Stimulated activated CD8-positive, alpha-beta memory T cell treated with anti-CD3 and anti-CD28 coated beads, Interleukin-4, amount 100 ng/mL, for 1 hour (primary cell): ENCODE measurements around the gene VAT1L.

ENCODE experiments used
- DNase-seq, 2 donors: peaks; one replicate each; pipeline ENCODE4 v3.0.0-alpha.2; 2020; ENCODE audit warnings: low read depth in 2 of 2, low spot score in 1 of 2

Gene VAT1L

GRCh38 chr16:77833921-77834634, 45.7 kb downstream of the VAT1L start:
- DNase-seq = no peak

GRCh38 chr16:77834635-77835540, 46.5 kb downstream of the VAT1L start:
- no peak for DNase-seq

GRCh38 chr16:77836801-77837200, 48.4 kb downstream of the VAT1L start:
- DNase-seq = no peak

DNA sequence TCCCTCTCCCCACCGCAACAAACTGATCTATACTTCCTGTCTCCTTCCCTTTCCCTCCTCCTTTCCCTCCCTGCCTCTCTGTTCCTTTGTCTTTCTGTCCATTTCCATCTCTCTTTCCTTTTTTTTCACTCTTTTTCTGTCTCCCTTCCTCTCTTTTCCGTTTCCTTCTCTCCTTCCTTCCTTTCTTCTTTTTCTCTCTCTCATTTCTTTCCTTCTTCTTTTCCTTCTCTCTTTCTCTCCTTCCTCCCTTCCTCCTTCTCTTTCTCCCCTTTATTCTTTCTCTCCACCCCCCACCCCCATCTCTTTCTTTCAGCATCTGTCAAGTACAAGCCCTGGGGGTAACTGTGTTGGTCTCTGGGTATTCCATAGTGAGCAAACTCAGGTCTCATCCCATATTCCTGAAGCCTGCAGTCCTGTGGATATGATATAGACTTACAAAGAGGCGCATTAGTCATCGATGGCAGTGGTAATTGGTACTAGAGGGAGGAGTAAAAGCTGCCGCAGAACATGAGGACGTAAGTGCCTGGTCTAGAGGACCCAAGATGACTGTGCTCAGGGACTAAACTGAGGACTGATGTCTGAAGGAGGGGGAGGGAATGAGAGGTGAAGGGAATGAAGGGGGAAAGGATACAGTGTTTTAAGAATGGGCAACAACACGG, 50.4 kb downstream of the VAT1L start:
- no peak for DNase-seq

DNA sequence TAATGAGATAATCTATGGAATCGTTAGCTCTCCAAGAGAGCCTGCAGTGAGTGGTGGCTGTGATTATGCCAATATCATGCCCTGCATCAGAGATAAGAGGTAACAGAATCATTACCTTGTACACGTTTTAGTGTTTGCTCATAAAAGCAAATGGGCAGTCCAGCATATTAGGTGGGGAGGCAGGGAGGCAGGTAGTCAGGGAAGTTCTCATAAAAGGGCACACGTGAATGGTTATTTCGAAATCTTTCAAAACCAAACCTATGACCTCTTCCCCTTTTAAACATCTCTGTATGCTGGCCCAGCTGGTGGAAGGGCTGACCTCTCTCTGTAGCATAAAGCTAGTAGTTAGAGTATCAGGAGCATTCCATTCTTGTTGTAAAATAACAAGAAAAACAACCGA, 51.7 kb downstream of the VAT1L start:
- no peak for DNase-seq

DNA sequence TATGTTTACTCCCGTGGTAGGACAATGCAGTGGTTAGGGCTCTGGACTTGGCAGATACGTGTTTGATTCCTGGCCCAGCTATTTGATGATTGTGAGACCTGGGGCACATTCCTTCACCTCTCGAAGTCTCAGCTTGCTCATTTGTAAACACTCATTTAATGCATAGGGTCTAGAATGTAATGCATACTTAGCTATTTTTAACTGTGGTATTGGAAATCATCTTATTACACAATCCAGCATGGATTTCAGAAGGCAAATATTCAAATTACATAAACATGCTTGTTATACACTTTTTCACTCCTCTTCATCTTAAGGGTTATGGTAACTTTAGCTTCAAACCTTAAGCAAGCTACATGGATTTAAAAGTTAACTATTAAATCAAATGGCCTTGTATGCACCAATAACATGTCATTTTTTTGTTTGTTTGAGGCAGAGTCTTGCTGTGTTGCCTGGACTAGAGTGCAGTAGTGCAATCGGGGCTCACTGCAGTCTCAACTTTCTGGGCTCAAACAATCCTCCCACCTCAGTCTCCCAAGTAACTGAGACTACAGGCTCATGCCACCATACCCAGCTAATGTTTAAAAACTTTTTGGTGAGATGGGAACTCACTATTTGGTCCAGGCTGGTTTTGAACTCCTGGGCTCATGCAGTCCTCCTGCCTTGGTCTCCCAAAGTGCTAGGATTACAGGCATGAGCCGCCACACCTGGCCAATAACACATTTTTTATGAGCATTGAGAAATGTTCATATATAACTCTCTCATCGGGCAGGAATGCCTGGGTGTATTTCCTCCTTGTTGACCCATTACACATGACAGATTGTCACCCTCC, 52.5 kb downstream of the VAT1L start:
- no peak for DNase-seq

DNA sequence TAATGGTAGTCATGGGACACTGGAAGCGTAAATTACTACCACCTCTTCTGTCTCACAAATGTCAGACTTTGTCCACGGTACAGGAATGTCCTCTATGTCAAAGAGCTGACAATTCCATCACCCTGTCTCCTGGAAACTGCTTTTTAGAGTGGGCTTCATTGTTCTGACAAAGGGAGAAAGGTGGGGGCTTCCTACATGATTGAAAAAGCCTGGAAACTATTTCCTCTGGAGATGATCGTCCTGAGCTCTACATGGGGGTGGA, 53.1 kb downstream of the VAT1L start:
- no peak for DNase-seq

GRCh38 chr16:77842468-77842867, 54.1 kb downstream of the VAT1L start:
- no peak for DNase-seq

DNA sequence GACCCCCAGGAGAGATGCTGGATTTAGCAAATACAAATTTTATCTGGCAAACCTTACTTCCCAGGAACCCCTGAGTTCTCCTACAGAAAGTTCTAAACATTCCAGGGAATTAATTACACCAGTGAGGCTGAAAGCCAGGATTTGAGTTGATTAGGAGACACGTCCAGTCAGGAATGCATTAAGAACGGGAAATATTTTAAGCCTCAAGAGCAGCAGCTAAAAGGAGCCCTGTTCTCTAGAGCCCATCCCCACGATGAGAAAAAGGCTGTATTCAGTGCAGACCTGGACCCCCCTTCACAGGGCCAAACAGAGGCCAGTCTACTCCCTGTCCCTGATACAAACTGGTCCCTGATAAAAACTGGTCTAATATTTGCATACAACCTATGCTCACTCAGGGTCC, 55.0 kb downstream of the VAT1L start:
- DNase-seq = no peak

DNA sequence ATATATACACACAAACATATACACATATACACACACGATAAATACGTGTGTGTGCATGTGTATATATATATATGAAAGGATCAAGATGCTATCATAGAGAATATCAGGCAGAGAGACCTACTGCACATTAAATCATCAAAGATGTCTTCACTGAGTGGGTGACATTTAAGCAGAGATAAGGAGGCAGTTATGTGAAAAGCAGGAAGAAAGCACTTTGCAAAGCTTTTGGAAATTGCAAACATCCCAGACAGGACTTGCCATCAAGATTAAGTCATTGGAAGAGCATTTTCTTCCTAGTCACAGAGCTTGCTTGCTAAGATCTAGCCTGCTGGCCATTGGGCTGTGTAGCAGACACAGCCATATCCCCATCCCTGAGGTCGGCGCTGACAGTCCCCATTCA, 56.4 kb downstream of the VAT1L start:
- no peak for DNase-seq

DNA sequence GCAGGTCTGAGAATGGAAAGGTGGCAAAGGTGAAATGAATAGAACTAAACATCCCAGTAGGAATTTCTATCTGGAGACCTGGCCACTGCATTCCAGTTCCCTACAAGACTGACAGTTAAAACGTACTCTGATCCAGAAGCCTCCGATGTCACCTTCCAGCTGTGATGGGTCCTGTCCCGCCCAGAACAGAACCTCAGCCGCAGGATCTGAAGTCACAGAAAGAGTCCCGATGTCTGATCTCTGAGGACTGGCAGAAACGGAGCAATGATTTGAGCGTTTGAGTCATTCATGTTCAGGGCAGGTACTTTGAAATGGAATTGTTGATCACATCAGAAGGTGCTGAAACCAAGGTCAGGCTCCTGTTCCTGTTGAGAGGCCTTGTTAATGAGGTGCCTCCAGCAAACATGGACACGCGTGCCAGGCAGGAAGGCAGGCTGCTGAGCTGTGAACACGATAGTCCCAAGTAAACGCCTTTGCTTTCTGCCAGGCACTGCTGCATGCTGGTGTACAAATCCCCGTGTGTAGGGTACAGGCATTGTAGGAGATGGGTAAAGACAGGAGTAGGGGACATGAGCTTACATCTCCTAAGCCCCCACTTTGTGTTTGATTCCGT, 61.4 kb downstream of the VAT1L start:
- DNase-seq = no peak

GRCh38 chr16:77850636-77851333, 62.4 kb downstream of the VAT1L start:
- no peak for DNase-seq

DNA sequence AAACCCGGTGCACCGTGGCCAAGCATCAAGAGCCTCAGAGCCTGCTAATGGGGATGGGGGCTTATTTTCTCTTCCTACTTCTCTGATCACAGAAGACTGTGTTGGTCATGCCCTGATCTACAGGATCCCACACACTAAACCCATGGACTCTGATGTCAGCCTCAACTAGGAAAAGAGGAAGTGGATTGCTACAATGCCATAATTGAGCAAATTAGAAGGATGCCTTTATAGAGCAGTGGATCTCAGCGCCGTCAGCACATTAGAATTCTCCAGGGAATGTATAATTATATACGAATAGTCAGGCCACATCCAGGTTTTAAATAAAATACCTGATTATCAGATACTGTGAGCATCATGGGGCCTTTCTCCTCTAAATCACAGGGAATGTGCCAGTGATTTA, 64.8 kb downstream of the VAT1L start:
- DNase-seq = no peak

- no peak for DNase-seq
Observed at GRCh38 chr16:77856438-77857160, 68.2 kb downstream of the VAT1L start.

DNA sequence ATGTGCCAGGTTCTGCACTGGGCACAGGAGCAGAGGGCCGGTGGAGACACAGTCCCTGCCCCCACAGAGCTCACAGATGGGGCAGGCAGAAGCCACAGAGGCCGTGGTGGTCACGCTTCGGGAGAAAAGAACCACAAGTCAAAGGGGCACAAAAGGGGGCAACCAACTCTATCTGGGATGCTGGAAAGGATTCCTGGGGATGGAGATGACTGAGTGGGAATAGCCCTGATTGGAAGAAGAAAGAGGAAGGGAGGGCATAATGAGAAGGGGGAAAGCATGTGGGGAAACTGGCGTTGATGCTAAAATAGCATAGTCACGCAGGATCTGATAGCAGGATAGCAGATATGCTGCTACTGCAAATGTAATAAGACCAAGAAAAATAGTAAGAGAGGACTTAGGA, 69.7 kb downstream of the VAT1L start:
- DNase-seq = no peak

GRCh38 chr16:77859493-77860232, 71.3 kb downstream of the VAT1L start:
- DNase-seq = no peak

DNA sequence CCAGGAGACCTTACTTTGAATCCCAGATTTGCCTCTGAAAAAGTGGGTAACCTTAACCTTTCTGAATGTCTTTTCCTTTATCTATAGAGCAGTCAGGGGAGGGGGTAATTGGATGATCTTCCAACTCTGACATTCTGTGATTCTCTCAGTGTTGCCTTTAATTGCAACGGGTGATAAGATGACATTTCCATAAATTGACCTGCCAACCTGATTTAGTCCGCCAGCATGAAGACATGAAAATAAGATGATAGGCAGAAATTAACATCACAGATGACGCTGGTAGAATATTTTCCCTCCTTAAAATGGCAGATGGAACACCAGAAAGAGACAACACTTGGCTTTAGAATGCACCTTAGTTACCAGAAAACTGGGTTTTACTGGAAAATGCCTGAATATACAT, 72.6 kb downstream of the VAT1L start:
- DNase-seq = no peak

- DNase-seq = no peak
Observed at GRCh38 chr16:77863250-77863649, 74.9 kb downstream of the VAT1L start.

GRCh38 chr16:77866752-77867151, 78.4 kb downstream of the VAT1L start:
- DNase-seq = no peak
